ENCODE data around the gene PAPPA2. TPM values are rescaled to one million over a fixed set of nuclear protein-coding genes. Genes with fewer than 3 reads are reported as not detected.

Gene PAPPA2
- total RNA-seq, 2 donors from 2014 or later, result 1.3 TPM; not detected in 1

DNA sequence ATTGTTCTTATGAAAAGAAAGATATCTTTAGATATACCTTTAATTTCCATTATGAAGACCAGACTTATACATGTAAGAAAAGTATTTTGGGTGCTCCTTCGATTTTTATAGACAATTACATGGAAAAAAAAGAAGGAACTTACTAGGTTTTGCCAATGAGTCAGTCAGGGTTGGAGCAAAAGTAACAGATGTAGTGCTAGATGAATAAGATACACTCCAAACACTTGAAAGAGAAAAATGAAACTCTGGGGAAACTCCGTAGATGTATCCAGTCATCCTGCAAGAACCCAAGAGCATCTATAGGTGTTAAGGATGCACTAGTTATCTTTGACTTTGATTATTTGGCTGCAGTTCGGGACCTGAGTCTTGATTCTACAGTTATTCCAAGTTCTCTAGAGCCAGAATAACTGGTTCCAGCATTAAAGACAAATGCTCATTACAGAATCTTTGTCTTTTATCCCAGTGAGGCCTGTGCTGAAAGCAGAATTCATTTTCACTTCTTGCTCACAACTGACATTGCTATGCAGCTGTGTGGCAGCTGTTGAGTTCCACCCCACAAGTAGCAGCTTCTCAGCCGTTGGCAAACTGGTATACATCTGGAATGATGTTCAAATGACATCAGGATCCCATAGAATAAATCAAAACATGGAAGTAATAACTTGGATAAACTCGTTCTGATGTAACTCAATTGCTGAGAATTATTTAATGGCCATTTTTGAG, 375.5 kb downstream of the PAPPA2 start:
- Histone ChIP-seq H3K27me3 (ENCODE audit: control insufficient read depth, insufficient read depth, low read length, poor library complexity, severe bottlenecking) (no peaks in the 10 kb centered on the region), H3K36me3 (ENCODE audit: control insufficient read depth, insufficient read depth, low read length) (no peaks in the 10 kb centered on the region), H3K9me3 (ENCODE audit: control insufficient read depth, low read length) (no peaks in the 10 kb centered on the region), H3K4me3 (ENCODE audit: low read length) (no peak overlapping the region), H3K4me1 (ENCODE audit: control insufficient read depth, insufficient read depth, low read length) (no peaks in the 10 kb centered on the region), H3K9ac (ENCODE audit: extremely low read depth, low read length, poor library complexity, severe bottlenecking) (no peak overlapping the region), H3K27ac (ENCODE audit: low read depth, low read length) (no peak overlapping the region)
- WGBS, 2 experiments (ENCODE audit: insufficient coverage in 1 of 2, insufficient read length in 1 of 2), result 92 to 100% methylated on average over 5 of the region's 5 CpGs
- Mint-ChIP-seq H3K36me3 (ENCODE audit: low read depth) (no peaks in the 10 kb centered on the region), H3K27me3 (ENCODE audit: insufficient read depth) (peaks cover 2% of the 10 kb centered on the region), H3K27ac (no peak overlapping the region), H3K4me1 (peaks cover 6% of the 10 kb centered on the region), H3K9me3 (no peaks in the 10 kb centered on the region), H3K4me3 (no peak overlapping the region)
- no peak for DNase-seq
- TF ChIP-seq, protein P1, sequence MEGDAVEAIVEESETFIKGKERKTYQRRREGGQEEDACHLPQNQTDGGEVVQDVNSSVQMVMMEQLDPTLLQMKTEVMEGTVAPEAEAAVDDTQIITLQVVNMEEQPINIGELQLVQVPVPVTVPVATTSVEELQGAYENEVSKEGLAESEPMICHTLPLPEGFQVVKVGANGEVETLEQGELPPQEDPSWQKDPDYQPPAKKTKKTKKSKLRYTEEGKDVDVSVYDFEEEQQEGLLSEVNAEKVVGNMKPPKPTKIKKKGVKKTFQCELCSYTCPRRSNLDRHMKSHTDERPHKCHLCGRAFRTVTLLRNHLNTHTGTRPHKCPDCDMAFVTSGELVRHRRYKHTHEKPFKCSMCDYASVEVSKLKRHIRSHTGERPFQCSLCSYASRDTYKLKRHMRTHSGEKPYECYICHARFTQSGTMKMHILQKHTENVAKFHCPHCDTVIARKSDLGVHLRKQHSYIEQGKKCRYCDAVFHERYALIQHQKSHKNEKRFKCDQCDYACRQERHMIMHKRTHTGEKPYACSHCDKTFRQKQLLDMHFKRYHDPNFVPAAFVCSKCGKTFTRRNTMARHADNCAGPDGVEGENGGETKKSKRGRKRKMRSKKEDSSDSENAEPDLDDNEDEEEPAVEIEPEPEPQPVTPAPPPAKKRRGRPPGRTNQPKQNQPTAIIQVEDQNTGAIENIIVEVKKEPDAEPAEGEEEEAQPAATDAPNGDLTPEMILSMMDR (conservative IDR thresholded peaks at IDR 0.05), result no peak

GRCh38 chr1:176839216-176839615, 376.2 kb downstream of the PAPPA2 start:
- H3K4me1 Mint-ChIP-seq, result peaks cover 11% of the 10 kb centered on the region
- WGBS, 2 experiments (ENCODE audit: insufficient coverage in 1 of 2, insufficient read length in 1 of 2), result 87 to 96% methylated on average over 3 to 4 of the region's 4 CpGs
- no peak for DNase-seq
- H3K9ac ChIP-seq (ENCODE audit: extremely low read depth, low read length, poor library complexity, severe bottlenecking), result no peak overlapping the region
- peaks cover 2% of the 10 kb centered on the region for H3K27me3 Mint-ChIP-seq (ENCODE audit: insufficient read depth)
- H3K9me3 Mint-ChIP-seq, result no peaks in the 10 kb centered on the region
- H3K27ac Mint-ChIP-seq, result no peak overlapping the region
- H3K27ac ChIP-seq (ENCODE audit: low read depth, low read length), result no peak overlapping the region
- no peaks in the 10 kb centered on the region for H3K36me3 Mint-ChIP-seq (ENCODE audit: low read depth)
- no peak overlapping the region for H3K4me3 ChIP-seq (ENCODE audit: low read length)
- TF ChIP-seq, protein P1 (conservative IDR thresholded peaks at IDR 0.05), result no peak
- H3K36me3 ChIP-seq (ENCODE audit: control insufficient read depth, insufficient read depth, low read length), result no peaks in the 10 kb centered on the region
- H3K27me3 ChIP-seq (ENCODE audit: control insufficient read depth, insufficient read depth, low read length, poor library complexity, severe bottlenecking), result no peaks in the 10 kb centered on the region
- no peak overlapping the region for H3K4me3 Mint-ChIP-seq
- H3K4me1 ChIP-seq (ENCODE audit: control insufficient read depth, insufficient read depth, low read length), result no peaks in the 10 kb centered on the region
- H3K9me3 ChIP-seq (ENCODE audit: control insufficient read depth, low read length), result no peaks in the 10 kb centered on the region

- TF ChIP-seq, protein P1 (conservative IDR thresholded peaks at IDR 0.05), result no peak
- Mint-ChIP-seq H3K27ac (no peak overlapping the region), H3K4me3 (no peak overlapping the region), H3K27me3 (ENCODE audit: insufficient read depth) (peaks cover 2% of the 10 kb centered on the region), H3K9me3 (no peaks in the 10 kb centered on the region), H3K4me1 (peaks cover 27% of the 10 kb centered on the region), H3K36me3 (ENCODE audit: low read depth) (no peaks in the 10 kb centered on the region)
- no peak for DNase-seq
- Histone ChIP-seq H3K4me1 (ENCODE audit: control insufficient read depth, insufficient read depth, low read length) (peaks cover 5% of the 10 kb centered on the region), H3K9me3 (ENCODE audit: control insufficient read depth, low read length) (no peaks in the 10 kb centered on the region), H3K27me3 (ENCODE audit: control insufficient read depth, insufficient read depth, low read length, poor library complexity, severe bottlenecking) (no peaks in the 10 kb centered on the region), H3K36me3 (ENCODE audit: control insufficient read depth, insufficient read depth, low read length) (no peaks in the 10 kb centered on the region), H3K9ac (ENCODE audit: extremely low read depth, low read length, poor library complexity, severe bottlenecking) (no peak overlapping the region), H3K4me3 (ENCODE audit: low read length) (no peak overlapping the region), H3K27ac (ENCODE audit: low read depth, low read length) (no peak overlapping the region)
- WGBS, 2 experiments (ENCODE audit: insufficient coverage in 1 of 2, insufficient read length in 1 of 2), result 71 to 87% methylated on average over 1 to 2 of the region's 2 CpGs
Observed at GRCh38 chr1:176841238-176841637, 378.3 kb downstream of the PAPPA2 start.

Measured in endodermal cell (in vitro differentiated cells).